Mammary epithelial cell (primary cell): ENCODE data around the gene KIRREL3.

Experiments
- EZH2 ChIP-seq: IDR thresholded peaks from 2 replicates; pipeline ENCODE4 v1.6.1; 2012; ENCODE audit warnings: low read length, inconsistent platforms, borderline replicate concordance
- TF ChIP-seq, protein P1 (sequence below), 2 donors: IDR thresholded peaks in 1 of 2; conservative IDR thresholded peaks in 1 of 2; 2 replicates each; pipeline ENCODE4 v1.5.1; 2011 to 2012; ENCODE audit warnings: inconsistent platforms in 2 of 2, low read length in 2 of 2, mild to moderate bottlenecking in 2 of 2, control low read depth in 1 of 2, low read depth in 1 of 2; ENCODE audit not compliant: insufficient read depth in 1 of 2; ENCODE audit errors: extremely low read depth in 1 of 2

GRCh38 chr11:126457817-126458216, 542.8 kb downstream of the KIRREL3 start:
- TF ChIP-seq, protein P1, sequence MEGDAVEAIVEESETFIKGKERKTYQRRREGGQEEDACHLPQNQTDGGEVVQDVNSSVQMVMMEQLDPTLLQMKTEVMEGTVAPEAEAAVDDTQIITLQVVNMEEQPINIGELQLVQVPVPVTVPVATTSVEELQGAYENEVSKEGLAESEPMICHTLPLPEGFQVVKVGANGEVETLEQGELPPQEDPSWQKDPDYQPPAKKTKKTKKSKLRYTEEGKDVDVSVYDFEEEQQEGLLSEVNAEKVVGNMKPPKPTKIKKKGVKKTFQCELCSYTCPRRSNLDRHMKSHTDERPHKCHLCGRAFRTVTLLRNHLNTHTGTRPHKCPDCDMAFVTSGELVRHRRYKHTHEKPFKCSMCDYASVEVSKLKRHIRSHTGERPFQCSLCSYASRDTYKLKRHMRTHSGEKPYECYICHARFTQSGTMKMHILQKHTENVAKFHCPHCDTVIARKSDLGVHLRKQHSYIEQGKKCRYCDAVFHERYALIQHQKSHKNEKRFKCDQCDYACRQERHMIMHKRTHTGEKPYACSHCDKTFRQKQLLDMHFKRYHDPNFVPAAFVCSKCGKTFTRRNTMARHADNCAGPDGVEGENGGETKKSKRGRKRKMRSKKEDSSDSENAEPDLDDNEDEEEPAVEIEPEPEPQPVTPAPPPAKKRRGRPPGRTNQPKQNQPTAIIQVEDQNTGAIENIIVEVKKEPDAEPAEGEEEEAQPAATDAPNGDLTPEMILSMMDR (conservative IDR thresholded peaks at IDR 0.05 in 1 of 2, IDR thresholded peaks at IDR 0.05 in 1 of 2; ENCODE audit: extremely low read depth in 1 of 2, insufficient read depth in 1 of 2, low read depth in 1 of 2, low read length in 2 of 2), result no peak
- no peak for TF ChIP-seq EZH2
